Umbilical cord (tissue), 2 donors: ENCODE results near the gene PYCR2. TPM values are rescaled to one million over a fixed set of nuclear protein-coding genes. Genes with fewer than 3 reads are reported as not detected.
"Not testable (repeated sequence)": the region's sequence is repeated elsewhere in the genome, so short reads cannot be mapped to it uniquely, and the experiment has no call there.

Experiments used
- DNase-seq: peaks from one replicate; pipeline ENCODE4 v3.0.0-alpha.2; 2015; ENCODE audit warnings: low spot score
- total RNA-seq: library from RNA; depleted of rRNA; stranded (reverse); fragments of >200 nt; gene quantifications from one replicate; pipeline ENCODE4 v1.2.3, GENCODE V29; 2014; ENCODE audit warnings: low replicate concordance; ENCODE audit not compliant: insufficient read depth

Gene PYCR2
- total RNA-seq, 1 donor from 2014 or later = 23.1 TPM

DNA sequence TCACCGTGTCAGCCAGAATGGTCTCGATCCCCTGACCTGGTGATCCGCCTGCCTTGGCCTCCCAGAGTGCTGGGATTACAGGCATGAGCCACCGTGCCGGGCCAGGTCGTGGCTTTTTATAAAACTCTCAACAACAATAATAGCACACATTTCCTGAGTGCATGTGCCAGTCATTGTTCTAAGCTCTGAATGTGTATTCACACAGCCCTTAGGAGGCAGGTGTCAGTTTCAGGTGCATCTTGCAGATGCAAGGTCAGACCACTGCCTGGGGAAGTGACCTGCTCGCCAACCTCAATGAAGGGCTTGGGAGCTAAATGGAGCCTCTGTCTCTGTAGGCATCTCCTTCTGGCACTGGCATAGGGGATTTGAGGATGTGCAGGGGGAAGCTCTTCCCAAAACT, 18.5 kb upstream of the PYCR2 start:
- no peak for DNase-seq

DNA sequence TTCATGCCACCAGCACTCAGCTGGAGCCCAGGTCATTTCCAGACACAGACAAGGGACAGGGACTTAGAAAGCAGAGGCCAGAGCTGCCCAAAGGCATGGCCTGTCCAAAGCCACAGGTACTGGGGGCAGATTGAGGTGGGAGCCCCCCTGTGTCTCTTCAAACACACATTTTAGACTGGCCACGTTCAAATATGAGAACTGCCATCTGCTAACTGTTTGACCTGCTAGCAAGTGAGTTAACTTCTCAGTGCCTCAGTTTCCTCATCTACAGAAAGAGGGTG, 17.8 kb upstream of the PYCR2 start:
- no peak for DNase-seq

DNA sequence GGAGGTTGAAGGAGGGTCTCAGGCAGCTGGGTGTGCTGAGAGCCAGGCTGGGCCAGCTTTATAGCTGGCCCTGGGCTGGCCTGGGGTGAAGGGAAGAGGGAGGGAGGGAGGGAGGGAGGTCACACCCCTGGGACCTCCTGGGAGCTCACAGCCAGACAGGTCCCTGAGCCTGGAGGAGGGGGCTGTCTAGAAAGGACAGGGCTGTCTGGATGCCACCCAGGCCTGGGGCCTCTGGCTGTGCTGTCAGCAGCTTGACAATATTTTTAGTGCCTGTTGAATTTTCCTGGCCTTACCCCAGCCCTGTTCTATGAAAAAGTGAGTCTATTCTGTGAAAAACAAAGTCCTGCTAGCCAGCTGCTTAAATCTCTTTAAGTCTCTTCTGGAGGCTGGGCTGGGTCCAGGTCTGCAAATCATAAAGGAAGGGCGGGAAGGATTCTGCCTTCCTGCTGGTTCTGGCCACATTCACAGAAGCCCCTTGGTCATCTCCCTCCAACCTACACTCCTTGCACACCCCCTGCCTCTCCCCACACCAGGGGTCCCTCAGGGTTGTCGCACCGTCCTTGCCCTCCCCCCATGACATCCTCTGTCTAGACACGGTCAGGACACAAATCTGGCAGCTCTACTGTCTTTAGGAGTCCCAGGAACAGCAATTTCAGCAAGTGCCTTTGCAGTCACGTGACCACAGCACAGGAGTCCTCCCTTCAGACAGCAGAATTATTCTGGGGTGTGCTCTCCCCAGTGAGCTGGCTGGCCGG, 17.3 kb upstream of the PYCR2 start, which contains the start of gene LEFTY2:
Gene LEFTY2, minus strand, starts transcription at position 34 of the 755 bp plus-strand sequence. CDS start 80 bp downstream, outside the sequence.
- DNase-seq = peak; percentile 83

DNA sequence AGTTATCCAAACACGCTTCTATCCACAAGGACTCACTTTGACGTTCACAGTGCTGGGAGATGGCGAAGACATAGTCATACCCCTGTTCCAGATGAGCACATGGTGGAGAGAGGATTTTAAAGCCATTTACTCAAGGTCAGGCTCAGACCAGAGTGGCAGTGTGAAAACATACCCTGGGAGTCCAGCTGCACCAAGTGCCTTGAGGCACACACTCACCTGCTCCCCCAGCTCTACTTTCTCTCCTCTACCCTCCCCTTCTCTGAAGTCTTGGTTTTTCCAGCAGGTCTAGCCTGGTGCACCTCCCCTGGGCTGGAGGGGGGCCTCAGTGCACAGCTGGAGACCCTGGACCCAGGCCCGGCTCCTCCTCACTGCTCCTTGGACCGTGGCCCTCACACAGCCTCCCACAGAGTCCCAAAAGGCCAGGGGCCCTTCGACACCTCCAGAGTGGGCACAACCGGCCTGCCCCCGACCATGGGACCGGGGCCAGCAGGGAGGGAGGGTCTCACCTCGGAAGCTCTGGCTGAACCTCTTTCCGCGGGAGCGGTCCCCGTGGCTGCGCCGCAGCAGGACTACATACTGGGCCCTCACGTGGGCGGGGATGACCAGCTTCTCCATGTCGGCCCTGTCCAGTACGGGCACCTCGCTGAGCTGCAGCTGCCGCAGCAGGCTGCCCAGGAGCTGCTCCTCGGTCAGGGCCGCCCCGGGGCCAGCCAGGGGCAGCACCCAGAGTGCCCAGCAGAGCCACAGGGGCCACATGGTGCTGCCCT, 16.5 kb upstream of the PYCR2 start:
- DNase-seq = no peak

DNA sequence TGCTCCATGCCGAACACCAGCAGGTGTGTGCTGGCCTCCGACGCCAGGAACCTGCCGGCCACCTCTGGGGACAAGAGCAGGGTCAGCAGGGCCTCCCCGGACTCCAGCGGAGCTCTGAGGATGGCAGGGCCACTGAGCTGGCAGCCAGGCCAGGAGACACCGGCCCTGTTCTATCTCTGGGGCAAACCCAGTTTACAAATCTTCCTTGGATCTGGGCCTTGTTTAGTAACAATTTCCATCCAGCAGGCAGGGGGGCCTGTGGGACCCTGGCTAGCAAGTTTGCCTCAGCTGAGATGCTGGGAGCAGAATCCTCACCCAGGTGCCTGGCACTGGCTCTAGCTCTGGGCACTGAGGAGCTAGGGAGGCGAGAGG, 15.9 kb upstream of the PYCR2 start:
- not testable (repeated sequence) for DNase-seq

DNA sequence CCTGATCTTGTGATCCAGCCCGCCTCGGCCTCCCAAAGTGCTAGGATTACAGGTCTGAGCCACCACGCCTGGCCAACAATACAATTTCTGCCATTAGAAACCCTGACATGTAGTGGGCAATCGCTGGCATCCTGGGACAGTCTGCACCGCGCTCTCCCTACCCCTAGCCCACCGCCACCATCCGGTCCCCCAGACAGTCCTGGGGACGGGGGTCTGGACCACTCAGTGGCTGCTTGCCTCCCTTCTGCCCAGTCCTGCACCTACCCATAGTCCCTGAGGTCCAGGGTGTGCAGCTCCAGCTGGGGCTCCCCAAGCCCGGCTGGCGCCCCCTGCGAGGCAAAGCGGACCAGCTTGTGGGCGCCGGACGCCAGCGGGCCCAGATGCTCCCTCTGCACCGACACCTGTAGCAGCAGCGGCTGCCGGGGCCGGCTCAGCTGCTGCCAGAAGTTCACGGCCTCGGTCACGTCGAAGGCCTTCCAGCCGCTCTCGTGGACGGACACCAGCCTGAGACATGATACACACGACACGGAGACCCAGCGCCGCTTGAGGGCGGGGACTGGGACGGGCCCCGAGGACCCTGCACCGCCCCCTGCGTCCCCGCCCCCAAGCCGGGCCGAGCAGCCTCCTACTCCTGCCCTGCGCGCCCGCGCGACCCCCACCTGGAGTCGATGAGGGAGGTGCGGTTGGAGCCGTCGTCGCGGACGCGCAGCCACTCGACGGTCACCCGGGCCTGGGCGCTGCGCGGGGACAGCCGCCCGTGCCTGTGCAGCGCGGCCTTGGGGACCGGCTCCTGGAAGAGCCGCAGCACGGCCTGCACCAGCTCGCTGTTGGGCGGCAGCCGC, 15.3 kb upstream of the PYCR2 start:
- DNase-seq = not testable (repeated sequence)

DNA sequence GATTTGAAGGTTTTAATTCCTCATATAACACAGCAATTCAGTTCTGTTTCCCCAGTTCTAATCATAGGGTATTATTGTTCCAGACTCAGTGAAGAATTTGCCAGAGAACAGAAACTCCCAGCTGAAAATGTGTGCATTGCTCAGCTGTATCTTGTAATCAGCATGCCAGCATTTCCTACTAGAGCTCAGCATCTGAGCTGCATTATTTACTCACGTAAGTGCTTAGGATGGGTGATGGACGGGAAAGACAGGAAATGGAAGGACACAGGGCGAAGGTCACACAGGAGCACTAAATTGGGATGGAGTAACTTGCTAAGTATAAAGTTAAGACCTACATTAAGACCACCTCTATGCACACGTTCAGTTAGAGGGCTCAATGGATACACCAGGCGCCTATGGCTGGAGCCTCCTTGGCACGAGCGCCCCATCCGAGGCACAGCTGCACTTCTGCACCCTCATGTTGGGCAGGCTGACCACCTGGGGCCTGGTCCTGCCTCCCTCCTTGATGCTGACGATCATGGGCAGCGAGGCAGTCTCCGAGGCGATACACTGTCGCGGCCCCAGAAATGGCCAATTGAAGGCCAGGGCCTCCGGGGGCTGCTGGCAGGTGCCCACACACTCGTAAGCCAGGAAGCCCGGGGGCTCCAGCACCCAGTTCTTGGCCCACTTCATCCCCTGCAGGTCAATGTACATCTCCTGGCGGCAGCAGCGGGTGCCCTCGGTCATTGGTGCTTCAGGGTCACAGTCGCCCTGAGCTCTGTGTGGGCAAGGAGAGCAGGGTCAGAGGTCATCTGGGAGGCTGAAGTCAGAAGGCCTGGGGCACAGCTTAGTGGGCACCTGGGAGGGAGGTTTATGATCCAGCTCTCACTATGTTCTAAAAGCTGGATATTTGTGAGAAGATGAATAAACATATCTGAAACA, 13.3 kb upstream of the PYCR2 start:
- no peak for DNase-seq

DNA sequence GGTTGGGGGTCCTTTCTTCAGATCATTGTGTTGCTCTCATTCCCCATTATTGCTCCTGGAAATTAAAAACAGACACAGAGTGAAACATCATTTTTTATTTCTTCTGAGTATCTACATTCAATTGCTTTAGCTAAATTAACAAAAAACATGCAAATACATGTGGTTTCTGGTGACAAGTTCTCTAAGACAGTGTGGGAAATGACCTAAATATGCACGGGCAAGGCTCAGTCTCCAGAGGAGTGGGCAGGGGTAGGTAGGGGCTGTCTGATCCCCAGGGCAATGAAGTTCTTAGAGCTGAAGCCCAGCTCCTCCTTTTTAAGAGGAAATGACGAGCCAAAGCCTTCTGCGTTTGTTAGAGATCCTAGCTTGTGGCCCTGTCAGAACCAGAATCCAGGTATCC, 12.5 kb upstream of the PYCR2 start:
- DNase-seq = no peak

DNA sequence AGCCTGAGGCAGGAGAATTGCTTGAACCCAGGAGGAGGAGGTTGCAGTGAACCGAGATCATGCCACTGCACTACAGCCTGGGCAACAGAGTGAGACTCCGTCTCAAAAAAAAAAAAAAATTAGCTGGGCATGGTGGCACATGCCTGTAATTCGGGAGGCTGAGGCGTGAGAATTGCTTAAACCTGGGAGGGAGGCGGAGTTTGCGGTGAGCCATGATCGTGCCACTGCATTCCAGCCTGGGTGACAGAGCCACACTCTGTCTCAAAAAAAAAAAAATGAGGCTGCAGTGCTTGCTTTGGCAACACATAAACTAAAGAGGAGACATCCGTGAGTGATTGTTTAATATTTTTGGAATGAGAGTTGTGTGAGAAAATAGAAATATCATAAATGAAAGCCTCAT, 12.0 kb upstream of the PYCR2 start:
- DNase-seq = not testable (repeated sequence)

DNA sequence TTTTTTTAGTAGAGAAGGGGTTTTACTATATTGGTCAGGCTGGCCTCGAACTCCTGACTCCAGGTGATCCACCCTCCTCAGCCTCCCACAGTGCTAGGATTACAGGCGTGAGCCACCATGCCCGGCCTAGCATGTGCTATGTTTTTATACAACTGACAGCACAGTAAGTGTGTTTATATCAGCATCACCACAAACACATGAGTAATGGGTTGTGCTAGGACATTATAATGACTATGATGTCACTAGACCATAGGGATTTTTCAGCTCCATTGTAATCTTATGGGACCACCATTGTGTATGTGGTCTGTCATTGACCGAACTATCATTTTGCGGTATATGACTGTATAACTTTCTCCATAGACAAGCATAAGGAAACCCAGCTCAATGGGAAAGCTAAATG, 10.7 kb upstream of the PYCR2 start:
- DNase-seq = no peak

DNA sequence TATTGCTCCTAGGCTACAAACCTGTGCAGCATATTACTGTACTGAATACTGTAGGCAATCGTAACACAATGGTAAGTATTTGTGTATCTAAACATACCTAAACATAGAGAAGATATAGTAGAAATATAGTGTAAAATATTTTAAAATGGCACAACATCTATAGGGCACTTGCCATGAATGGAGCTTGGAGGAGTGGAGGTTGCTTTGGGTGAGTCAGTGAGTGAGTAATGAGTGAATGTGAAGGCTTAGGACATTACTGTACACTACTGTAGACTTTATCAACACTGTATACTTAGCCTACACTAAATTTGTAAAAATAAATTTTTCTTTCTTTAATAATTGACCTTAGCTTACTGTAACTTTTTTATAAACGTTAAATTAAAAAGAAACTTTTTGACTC, 9.0 kb upstream of the PYCR2 start:
- DNase-seq = no peak

DNA sequence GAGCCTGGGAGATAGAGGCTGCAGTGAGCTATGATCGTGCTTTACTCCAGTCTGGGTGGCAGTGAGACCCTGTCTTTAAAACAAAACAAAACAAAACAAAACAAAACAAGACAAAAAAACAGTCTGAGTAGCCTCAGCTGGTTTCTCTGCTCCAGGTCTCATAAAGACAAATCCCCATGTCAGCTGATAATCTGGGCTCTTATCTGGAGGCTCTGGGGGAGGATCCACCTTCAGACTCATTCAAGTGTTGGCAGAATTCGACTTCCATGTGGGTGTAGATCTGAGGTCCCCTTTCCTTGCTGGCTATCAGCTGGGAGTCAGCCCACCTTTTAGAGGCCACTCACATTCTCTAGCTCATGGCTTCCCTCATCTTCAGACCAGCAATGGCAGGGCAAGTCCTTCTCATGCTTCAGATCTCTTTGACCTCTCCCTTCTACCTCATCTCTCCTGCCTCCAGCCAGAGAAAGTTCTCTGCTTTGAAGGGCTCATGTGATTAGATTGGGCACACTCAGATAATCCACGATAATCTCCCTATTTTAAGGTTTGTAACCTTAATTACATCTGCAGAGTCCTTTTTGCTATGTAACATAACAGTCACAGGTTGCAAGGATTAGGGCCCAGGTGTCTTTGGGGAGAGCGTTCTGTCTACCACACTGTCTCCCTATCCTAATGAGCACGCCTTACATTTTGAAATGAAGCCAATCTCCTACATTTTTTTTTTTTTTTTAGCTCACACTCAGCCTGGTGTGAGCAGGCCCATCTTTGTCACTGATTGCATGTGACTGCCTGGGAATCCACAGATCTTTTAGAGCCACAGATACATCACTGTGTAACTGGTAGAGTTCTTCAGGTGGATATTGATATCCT, 7.5 kb upstream of the PYCR2 start:
- no peak for DNase-seq

DNA sequence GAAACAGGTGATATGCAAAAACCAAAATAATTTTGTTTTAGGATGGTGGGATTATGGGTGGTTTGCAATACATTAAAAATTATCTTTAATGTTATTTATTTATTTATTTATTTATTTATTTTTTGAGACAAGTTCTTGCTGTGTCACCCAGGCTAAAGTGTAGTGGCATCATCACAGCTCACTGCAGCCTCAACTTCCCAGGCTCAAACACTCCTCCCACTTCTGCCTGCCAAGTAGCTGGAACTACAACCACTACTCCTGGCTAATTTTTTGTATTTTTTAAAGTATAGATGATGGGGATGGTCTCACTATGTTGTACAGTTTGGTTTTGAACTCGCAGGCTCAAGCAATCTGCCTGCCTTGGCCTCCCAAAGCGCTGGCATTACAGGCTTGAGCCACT, 6.5 kb upstream of the PYCR2 start:
- no peak for DNase-seq

DNA sequence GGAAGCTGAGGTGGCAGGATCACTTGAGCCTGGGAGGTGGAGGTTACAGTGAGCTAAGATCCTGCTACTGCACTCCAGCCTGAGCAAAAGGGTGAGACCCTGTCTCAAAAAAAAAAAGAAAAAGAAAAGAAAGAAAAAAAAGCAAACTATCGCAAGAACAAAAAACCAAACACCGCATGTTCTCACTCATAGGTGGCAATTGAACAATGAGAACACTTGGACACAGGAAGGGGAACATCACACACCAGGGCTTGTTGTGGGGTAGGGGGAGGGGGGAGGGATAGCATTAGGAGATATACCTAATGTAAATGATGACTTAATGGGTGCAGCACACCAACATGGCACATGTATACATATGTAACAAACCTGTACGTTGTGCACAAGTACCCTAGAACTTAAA, 5.4 kb upstream of the PYCR2 start:
- not testable (repeated sequence) for DNase-seq

DNA sequence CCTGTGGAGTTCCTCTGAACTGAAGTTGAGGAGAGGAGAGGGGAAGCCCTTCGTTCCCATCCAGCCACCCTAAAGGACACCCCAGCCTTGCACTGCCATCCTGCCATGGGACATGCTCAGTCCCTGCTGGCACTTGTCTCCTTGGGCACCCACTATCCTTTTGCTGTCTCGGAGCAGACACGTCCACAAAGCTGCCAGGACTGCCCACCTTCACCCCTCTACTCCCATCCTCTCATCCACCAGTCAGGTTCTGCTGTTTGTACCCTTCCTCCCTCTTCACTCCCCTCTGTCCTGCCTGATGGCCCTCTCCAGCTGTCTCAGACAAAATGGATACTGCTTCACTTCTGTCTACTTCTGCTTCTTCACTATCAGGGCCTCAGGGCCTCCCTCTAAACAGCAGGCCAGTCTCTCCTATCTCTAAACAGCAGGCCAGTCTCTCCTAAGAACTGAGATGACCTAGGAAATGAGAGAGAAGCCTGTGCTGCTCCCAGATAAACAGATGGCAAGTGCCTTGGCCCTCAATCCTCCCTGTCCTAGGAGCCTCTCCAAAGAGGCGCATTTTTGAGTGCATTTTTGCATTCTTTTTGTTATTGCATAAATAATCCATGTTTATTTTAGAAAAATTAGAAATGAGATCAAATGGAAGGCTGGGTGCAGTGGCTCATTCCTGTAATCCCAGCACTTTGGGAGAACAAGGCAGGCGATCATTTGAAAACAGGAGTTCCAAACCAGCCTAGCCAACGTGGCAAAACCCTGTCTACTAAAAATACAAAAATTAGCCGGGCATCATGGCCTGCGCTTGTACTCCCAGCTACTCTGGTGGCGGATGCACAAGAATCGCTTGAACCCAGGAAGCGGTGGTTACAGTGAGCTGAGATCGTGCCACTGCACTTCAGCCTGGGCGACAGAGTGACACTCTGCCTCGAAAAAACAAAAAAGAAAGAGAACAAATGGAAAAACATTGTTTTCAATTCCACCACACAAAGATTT, 4.4 kb upstream of the PYCR2 start:
- no peak for DNase-seq

DNA sequence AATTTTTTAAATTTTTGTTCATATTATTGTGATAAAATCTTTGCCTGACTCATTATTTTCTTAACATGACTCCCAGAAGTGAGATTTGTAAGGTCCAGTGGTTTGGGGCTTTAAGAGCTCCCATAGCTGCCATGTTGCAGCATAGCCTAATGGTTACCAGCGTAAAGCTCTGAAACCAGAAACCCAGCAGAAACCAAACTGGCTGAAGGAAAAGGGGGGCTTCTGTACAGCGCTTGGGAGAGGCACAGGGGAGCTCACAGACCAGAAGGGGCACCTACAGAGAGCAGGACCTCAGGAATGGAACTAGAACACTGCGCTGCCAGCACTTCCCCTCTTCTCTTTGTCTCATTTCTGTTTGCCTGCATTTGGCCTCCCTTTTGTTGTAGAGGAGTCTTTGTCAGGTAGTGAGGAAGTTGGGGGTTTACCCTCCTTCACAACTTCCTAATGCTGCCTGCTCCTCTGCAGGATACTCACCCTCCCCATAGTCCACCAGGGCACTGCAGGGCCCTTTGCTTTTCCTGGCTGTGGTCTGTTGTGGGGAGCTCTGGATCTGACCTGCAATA, 2.6 kb upstream of the PYCR2 start:
- no peak for DNase-seq

DNA sequence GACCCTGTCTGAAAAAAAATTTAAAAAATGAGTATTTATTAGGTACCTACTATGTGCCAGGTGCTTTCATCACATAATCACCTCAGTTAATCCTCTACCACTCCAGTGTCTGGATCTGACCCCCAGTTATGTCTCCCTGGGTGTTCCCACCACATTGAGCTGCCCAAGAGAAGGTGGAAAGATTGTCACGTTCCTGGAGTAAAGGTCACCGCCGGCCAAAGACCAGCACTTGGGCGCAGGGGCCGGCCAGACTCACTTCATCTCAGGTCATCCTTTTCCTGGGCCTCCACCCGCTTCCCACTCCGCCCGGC, 714 bp downstream of the PYCR2 start:
- no peak for DNase-seq

DNA sequence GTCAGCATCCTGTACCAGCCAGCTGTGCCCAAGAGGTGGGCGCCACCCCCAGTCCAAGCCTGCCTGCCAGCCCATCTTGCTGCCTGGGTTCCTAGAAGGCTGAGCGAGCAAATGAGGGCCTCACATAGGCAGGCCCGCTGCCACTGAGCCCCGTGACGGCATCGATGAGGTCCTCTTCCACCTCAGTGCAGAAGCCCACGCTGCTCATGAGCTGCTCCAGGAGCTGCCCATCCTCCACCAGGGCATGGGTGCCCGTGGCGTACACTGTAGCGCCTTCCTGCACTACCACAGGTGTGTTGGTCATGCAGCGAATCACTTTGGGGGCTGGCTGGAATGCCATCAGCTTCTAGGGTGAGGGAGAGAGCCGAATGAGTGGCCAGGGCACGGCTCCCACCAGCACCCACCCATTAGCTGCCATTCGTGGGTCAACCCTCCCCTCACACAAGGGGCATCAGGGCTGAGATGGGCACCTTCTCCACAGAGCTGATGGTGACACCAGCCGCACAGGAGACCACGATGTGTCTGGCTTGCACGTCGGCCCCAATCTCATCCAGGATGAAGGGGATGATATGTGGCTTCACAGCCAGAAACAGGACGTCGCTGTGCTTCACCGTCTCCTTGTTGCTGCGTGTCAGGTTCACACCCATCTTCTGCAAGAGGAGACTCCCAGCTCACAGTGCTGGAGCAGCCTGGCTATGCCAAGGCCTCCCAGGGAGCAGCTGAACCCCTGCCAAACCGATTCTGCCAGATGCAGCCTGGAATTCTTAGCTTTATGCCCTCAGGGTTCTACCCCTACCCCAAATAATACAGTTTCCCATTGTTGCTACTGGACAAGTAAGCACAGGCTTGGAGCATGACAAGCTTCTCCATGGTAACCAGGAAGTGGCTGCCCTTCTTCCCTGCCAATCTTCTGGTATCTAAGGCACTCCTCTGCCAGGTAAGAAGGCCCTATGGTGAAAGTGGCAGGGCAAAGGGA, 2.0 kb downstream of the PYCR2 start:
- no peak for DNase-seq
